Parathyroid adenoma (tissue), 2 donors: ENCODE measurements around the gene SPG7.

Experiments
- H2AFZ ChIP-seq: fragments of 300-600 bp; sonication (generic); one replicate; pipeline ENCODE4 v1.7.0; 2017; ENCODE audit warnings: antibody characterized with exemption, mild to moderate bottlenecking
- H3K27ac ChIP-seq: fragments of 300-600 bp; sonication (generic); one replicate; pipeline ENCODE4 v1.7.0; 2017
- H3K27me3 ChIP-seq: fragments of 300-600 bp; sonication (generic); one replicate; pipeline ENCODE4 v1.7.0; 2017; ENCODE audit warnings: low read length; ENCODE audit not compliant: control insufficient read depth, insufficient read depth
- H3K36me3 ChIP-seq: fragments of 300-600 bp; sonication (generic); one replicate; pipeline ENCODE4 v1.7.0; 2017; ENCODE audit warnings: low read length; ENCODE audit not compliant: control insufficient read depth, insufficient read depth
- H3K4me1 ChIP-seq: fragments of 300-600 bp; sonication (generic); one replicate; pipeline ENCODE4 v1.7.0; 2017; ENCODE audit warnings: control low read depth
- H3K4me2 ChIP-seq: fragments of 300-600 bp; sonication (generic); one replicate; pipeline ENCODE4 v1.7.0; 2017; ENCODE audit warnings: low read length
- H3K4me3 ChIP-seq: fragments of 300-600 bp; sonication (generic); one replicate; pipeline ENCODE4 v1.7.0; 2017; ENCODE audit warnings: low read depth, low read length
- H3K79me2 ChIP-seq: fragments of 300-600 bp; sonication (generic); one replicate; pipeline ENCODE4 v1.7.0; 2017; ENCODE audit warnings: control low read depth
- H3K9ac ChIP-seq: fragments of 300-600 bp; sonication (generic); one replicate; pipeline ENCODE4 v1.7.0; 2017; ENCODE audit warnings: mild to moderate bottlenecking
- H3K9me3 ChIP-seq: fragments of 300-600 bp; sonication (generic); one replicate; pipeline ENCODE4 v1.7.0; 2017; ENCODE audit warnings: low read length; ENCODE audit not compliant: control insufficient read depth
- CTCF ChIP-seq: fragments of 300-600 bp; sonication (generic); IDR thresholded peaks from one replicate; pipeline ENCODE4 v1.7.0; 2017; ENCODE audit warnings: antibody characterized with exemption, mild to moderate bottlenecking
- donor health status: primary hyperparathyroidism.

Gene SPG7

GRCh38 chr16:89602273-89602951 lies 94.2 kb downstream of the SPG7 start:
- Histone ChIP-seq H3K9ac (no peak overlapping the region), H3K27me3 (no peaks in the 10 kb centered on the region), H3K9me3 (no peaks in the 10 kb centered on the region), H3K4me3 (no peak overlapping the region), H2AFZ (no peak overlapping the region), H3K4me2 (no peak overlapping the region), H3K36me3 (no peaks in the 10 kb centered on the region), H3K79me2 (no peaks in the 10 kb centered on the region), H3K27ac (no peak overlapping the region), H3K4me1 (no peaks in the 10 kb centered on the region)
- TF ChIP-seq CTCF, result no peak

GRCh38 chr16:89602952-89603590 lies 94.9 kb downstream of the SPG7 start:
- Histone ChIP-seq H3K9me3 (no peaks in the 10 kb centered on the region), H3K27me3 (no peaks in the 10 kb centered on the region)

GRCh38 chr16:89604764-89605163 lies 96.6 kb downstream of the SPG7 start:
- Histone ChIP-seq H2AFZ (no peak overlapping the region), H3K9ac (no peak overlapping the region), H3K9me3 (no peaks in the 10 kb centered on the region), H3K4me2 (no peak overlapping the region), H3K36me3 (no peaks in the 10 kb centered on the region), H3K27ac (no peak overlapping the region), H3K79me2 (no peaks in the 10 kb centered on the region), H3K27me3 (no peaks in the 10 kb centered on the region), H3K4me1 (no peaks in the 10 kb centered on the region), H3K4me3 (no peak overlapping the region)
- TF ChIP-seq CTCF, result no peak

More at GRCh38 chr16:89602952-89603590, 94.9 kb downstream of the SPG7 start:
- Histone ChIP-seq H3K79me2 (no peaks in the 10 kb centered on the region), H3K27ac (no peak overlapping the region), H3K36me3 (no peaks in the 10 kb centered on the region), H2AFZ (no peak overlapping the region), H3K4me1 (no peaks in the 10 kb centered on the region), H3K9ac (no peak overlapping the region), H3K4me3 (no peak overlapping the region), H3K4me2 (no peak overlapping the region)
- TF ChIP-seq CTCF, result no peak

- no peaks in the 10 kb centered on the region for H3K9me3 ChIP-seq
- H3K9ac ChIP-seq, result no peak overlapping the region
- H3K4me1 ChIP-seq, result no peaks in the 10 kb centered on the region
- no peaks in the 10 kb centered on the region for H3K79me2 ChIP-seq
- no peaks in the 10 kb centered on the region for H3K36me3 ChIP-seq
- H3K4me2 ChIP-seq, result no peak overlapping the region
- no peaks in the 10 kb centered on the region for H3K27me3 ChIP-seq
- H3K27ac ChIP-seq, result no peak overlapping the region
- TF ChIP-seq CTCF, result no peak
- no peak overlapping the region for H2AFZ ChIP-seq
- H3K4me3 ChIP-seq, result no peak overlapping the region
These were observed 97.2 kb downstream of the SPG7 start for GRCh38 chr16:89605186-89605970.
